GM12891 (cell line): ENCODE measurements around the gene NEMP1.

Experiments
- DNase-seq: peaks from one replicate; pipeline ENCODE4 v3.0.0; 2011; ENCODE audit warnings: low spot score; ENCODE audit not compliant: insufficient read length
- FAIRE-seq: peaks from 2 replicates; lab custom pipeline; 2011; peaks lifted over from hg19 to GRCh38; lab: Jason Lieb, UNC
- PAX5 ChIP-seq: IDR thresholded peaks from 2 replicates; pipeline ENCODE4 v1.6.1; 2011; ENCODE audit warnings: low read length, moderate library complexity, mild to moderate bottlenecking; ENCODE audit not compliant: insufficient read depth, severe bottlenecking
- POLR2A ChIP-seq: IDR thresholded peaks from 2 replicates; pipeline ENCODE4 v1.6.1; 2011; ENCODE audit warnings: low read depth, low read length, control low read depth
- POLR2AphosphoS5 ChIP-seq: IDR thresholded peaks from 2 replicates; pipeline ENCODE4 v1.6.1; 2011; ENCODE audit warnings: low read depth, low read length, control low read depth
- POU2F2 ChIP-seq: IDR thresholded peaks from 2 replicates; pipeline ENCODE4 v1.6.1; 2011; ENCODE audit warnings: low read depth, mild to moderate bottlenecking, control low read depth, low read length, moderate library complexity
- SPI1 ChIP-seq: IDR thresholded peaks from 2 replicates; pipeline ENCODE4 v1.6.1; 2011; ENCODE audit warnings: low read depth, low read length, control low read depth
- TAF1 ChIP-seq: IDR thresholded peaks from 2 replicates; pipeline ENCODE4 v1.6.1; 2011; ENCODE audit warnings: low read depth, low read length, control low read depth

NEMP1 gene

DNA sequence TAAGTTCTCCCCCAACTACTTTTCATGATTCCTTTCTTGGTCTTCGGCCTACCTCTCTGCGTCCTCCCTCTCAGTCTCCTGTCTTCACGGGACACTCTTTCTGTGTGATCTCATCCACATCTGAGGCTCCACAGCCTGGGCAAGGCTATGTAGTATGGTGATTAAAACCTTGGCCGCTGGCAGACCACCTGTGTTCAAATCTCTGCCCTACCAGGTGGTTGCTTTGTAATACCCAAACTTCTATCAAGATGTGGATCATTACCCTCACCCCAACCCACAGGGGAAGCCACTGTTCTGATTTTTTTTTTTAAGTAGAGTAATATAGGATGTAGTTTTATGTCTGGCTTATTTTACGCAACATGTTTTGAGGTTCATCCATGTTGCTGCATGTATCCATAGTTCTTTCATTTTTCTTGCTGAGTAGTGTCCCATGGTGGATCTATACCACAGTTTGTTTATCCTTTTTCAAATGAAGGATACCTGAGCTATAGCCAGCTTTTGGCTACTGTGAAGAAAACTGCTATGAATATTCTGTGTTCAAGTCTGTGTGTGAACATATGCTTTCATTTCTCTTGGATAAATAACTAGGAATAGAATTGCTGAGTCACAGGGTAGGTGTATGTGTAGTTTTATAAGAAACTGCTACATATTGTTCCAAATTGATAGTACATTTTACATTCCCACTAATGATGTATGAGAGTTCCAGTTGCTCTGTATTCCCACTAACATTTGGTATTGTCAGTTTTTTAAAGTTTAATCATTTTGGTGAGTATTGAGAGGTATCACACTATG, 40.9 kb upstream of the NEMP1 start:
- no peak for FAIRE-seq
- no peak for TF ChIP-seq POLR2A
- TF ChIP-seq POU2F2 = no peak
- TF ChIP-seq POLR2AphosphoS5 = no peak
- TF ChIP-seq PAX5 = no peak
- TF ChIP-seq SPI1 = no peak
- no peak for TF ChIP-seq TAF1
- no peak for DNase-seq

DNA sequence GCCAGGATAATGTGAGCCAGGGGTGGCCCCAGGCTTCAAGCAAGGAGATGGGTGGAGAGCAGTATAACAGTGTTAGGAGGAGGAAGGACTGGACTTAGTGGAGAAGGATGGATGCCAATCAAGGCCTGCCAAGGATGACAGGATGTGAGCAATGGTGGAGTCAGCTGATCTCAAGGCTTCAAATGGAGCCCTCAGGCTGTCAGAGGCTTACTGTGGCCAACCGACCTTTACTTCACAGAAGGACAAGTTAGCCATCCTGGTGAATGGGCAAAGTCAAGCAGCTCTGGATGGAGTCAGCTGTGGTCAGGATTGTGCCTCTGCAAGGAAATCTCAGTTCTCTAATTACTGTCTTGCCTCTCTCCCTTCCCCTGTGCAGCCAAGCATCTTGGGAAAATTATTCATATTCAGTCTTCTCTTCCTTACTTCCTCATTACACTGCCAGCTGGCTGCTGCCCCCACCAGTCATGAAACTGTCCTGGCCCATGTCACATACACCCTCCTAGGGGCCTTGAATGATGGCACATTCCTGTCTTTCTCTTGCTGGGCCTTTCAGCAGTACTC, 40.2 kb upstream of the NEMP1 start:
- FAIRE-seq (peak; percentile 50), DNase-seq (no peak)
- no peak for TF ChIP-seq POU2F2
- no peak for TF ChIP-seq POLR2AphosphoS5
- TF ChIP-seq POLR2A = no peak
- no peak for TF ChIP-seq PAX5
- peak; percentile 45; the same call in 1 of the 2 replicates for TF ChIP-seq SPI1
- TF ChIP-seq TAF1 = no peak

DNA sequence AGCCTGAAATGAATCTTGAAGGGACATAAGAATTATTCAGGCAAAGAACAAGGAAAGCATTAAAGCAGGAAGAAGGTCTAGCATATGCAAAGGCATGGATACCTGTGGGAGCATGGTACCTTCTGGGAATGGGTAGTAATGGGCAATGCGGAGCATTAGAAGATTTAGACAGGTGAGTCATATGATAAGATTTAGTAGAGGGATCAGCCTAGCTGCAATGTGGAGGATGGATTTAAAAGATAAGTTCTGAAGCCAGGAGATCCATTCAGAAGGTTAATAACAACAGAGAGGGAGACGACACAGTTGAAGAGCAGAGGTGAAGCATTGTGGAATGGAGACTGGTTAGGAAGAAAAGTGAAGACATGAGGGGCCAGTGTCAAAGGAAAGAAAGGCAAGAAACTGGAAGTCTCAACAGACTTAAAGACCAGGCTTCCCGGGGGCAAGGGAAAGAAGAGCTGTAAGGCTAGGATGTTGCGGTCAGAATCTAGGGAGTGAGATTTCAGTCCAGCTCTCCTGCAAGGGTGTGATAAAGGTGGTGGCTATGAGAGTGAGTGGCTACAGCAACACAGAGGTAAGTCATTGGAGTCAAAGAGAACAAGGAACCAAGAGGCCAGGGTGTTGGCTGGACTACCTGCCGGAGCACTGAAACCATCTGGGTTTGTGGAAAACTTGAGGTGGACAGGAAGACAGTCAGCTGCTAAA, 38.1 kb upstream of the NEMP1 start:
- FAIRE-seq = no peak
- TF ChIP-seq SPI1 (no peak), POLR2A (no peak), TAF1 (no peak), POU2F2 (no peak), PAX5 (no peak)
- no peak for DNase-seq

DNA sequence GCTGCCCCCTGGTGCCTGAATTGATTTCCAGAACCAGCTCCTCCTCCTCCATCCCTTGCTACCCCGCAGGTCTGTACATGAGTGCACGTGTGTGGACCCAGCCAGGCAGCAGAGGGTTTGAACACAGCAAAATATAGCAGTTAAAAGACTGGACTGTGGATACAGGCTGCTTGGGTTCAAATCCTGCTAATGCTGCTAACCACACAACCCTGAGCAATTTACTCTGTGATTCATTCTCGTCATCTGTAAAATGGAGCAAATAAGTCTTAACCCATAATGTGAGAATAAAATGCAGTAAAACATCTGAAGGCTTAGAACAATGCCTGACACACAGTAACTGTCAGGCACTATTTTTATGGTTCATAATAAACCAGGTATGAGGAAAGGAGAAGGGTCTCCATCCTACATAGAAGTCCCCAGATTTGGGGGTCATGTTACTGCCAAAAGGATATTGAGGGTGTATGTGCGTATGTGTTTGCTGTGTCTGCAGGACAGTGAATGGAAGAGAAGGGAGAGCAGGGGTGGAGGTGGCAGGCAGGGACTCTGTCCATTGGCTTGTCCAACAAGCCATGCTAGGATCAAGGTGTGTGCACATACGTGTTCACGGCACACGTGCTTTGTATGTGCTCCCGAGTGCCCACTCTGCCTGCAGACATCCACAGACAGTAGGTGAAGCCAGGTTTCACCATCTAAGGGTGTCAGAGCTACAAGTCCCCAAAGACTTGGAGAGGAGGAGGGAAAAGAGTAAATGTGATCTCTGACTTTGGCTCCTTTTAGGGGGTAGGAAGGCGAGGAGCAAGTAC, 34.1 kb upstream of the NEMP1 start:
- FAIRE-seq = peak; percentile 90
- no peak for DNase-seq
- TF ChIP-seq PAX5 (no peak), POLR2A (no peak), TAF1 (no peak), POLR2AphosphoS5 (no peak), POU2F2 (no peak), SPI1 (no peak)

DNA sequence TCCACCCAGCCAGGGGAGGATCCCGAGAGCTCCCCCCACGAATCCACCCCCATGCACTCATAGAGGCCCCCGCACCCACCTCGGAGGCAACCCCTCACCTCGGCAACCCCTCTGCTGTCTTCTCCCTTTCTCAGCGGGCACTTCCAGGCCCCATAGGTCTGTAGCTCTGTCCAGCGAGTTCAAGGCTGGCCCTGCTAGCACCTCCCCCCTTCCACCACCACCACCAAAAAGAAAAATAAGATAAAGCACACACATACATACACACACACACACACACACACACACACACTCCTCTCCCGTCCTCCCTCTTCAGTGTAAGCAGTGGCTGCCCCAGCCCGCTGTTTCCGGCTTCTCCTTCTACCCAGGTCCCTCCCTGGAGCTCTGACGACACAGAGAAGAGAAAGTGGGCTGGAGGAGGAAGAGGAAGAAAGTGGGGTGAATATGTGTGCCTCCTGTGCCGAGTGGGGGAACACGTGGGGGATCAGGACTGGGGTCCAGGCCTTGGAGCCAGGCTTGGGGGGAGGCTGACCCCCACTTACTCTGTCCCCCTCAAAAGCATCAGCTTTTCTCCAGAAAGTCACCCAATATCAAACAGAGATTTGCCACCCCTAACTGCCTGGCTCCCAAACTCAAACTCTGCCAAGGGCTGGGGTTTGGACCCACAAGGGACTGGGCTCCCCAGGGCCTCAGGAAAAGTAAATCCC, 32.6 kb upstream of the NEMP1 start, which contains the start of gene STAT6:
Gene STAT6, minus strand, starts transcription at position 332 of the 704 bp plus-strand sequence. CDS start 3,084 bp downstream, outside the sequence.
- FAIRE-seq (no peak), DNase-seq (no peak)
- TF ChIP-seq POU2F2 (no peak), TAF1 (peak; percentile 73), POLR2AphosphoS5 (peak; percentile 71), PAX5 (no peak), POLR2A (peak; percentile 75), SPI1 (peak; percentile 35; the same call in 1 of the 2 replicates)

DNA sequence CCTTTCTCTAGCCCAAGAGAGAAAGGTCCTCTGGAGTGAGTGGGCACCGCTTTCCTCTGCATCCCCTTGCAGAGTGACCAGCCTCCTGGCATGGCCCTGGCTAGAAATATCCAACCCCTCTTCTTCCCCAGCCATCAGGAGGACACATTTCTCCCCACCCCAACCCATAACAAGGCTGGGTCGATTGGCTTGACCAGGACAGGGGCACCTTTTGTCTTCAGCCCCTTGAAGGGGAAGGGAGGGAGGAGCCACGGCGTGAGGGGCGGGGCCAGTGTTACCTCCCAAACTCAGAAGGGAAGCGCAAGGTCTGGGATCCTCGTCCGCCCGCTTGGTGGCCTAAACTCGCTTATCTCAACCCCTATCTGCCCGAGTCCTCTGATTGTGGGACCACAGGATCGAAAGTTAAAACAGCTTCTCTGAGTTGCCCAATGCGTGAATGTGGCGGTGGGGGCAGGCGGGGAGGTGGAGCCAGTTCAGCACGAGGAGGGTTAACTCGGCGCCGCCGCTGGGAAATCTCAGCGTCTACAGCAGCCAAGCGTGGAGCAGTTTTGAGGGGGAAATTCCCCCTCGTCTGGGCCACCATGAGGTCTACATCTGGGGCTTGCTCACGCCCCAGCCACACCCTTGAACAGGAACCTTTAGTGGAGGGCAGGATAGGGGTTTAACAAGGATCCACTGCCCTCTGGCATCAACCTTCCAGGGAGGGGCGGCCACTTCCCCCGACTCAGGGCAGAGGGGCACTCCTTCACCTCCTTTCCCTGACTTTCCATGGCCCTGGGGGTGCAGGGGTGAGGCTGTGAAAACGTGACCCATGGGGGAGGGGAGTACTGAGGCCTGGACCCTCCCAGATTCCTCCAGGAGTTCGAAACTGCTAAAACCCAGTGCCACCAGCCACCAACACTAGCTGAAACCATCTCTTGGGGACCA, 31.8 kb upstream of the NEMP1 start:
- TF ChIP-seq SPI1 (no peak), POLR2A (peak; percentile 71; the same call in 1 of the 2 replicates), PAX5 (peak; percentile 77), POU2F2 (0 out of 2 replicates have a peak, but pooled peaks have one; percentile 14), POLR2AphosphoS5 (peak; percentile 53; the same call in 1 of the 2 replicates), TAF1 (0 out of 2 replicates have a peak, but pooled peaks have one; percentile 22)
- DNase-seq (no peak), FAIRE-seq (peak; percentile 95)

DNA sequence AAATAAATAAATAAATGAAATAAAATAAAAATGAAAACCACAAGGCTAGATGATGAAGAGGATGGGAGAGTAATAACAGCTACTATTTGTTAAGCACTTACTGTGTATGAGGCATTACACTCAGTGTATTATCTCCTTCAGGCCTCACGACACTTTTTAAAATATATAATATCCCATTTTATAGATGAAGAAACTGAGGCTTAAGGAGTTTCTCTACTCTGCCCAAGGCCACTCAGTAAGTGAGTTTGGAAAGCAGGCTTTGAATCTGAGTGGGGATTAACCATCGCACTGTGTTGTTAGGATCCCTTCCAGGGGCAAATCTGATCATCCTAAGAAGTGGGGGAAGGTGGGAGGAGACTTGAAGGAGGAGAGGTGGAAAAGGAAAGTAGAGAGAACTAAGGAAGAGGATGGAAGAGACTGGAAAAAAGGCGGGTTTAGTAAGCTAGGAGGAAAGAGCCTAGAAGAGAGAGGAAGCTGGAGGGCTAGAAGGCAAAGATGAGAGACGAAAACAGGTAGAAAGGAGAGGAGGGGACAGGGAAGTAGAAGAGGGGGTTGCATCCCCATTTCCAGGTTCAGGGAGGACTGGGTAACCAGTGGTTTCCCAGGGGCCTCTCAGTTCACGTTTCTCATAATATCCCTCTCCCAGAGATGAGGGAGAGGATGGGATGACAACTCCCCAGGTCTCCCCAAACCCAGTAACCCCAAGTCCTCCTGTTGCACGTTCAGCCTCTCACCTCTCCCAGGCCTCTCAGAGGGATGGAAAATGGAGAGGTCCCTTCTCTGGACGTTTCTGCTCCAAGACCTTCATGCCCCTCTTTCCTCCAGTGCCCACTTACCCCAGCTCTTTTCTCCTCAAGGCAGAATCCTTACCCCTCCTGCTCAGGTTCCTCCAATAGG, 30.9 kb upstream of the NEMP1 start:
- no peak for FAIRE-seq
- DNase-seq = no peak
- TF ChIP-seq POLR2AphosphoS5 = no peak; the same call in 1 of the 2 replicates
- TF ChIP-seq PAX5 = no peak
- TF ChIP-seq POU2F2 = no peak
- TF ChIP-seq TAF1 = no peak
- no peak for TF ChIP-seq POLR2A
- TF ChIP-seq SPI1 = no peak
